LNCAP (cell line): ENCODE results near the gene PKP1.

Experiments
- TF ChIP-seq, protein P1 (sequence below): fragments of 450-650 bp; IDR thresholded peaks from 2 replicates; pipeline ENCODE4 v1.5.1; 2017; ENCODE audit warnings: mild to moderate bottlenecking

PKP1 gene

GRCh38 chr1:201354151-201354900 is 71.0 kb downstream of the PKP1 start:
- TF ChIP-seq, protein P1, sequence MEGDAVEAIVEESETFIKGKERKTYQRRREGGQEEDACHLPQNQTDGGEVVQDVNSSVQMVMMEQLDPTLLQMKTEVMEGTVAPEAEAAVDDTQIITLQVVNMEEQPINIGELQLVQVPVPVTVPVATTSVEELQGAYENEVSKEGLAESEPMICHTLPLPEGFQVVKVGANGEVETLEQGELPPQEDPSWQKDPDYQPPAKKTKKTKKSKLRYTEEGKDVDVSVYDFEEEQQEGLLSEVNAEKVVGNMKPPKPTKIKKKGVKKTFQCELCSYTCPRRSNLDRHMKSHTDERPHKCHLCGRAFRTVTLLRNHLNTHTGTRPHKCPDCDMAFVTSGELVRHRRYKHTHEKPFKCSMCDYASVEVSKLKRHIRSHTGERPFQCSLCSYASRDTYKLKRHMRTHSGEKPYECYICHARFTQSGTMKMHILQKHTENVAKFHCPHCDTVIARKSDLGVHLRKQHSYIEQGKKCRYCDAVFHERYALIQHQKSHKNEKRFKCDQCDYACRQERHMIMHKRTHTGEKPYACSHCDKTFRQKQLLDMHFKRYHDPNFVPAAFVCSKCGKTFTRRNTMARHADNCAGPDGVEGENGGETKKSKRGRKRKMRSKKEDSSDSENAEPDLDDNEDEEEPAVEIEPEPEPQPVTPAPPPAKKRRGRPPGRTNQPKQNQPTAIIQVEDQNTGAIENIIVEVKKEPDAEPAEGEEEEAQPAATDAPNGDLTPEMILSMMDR = no peak

DNA sequence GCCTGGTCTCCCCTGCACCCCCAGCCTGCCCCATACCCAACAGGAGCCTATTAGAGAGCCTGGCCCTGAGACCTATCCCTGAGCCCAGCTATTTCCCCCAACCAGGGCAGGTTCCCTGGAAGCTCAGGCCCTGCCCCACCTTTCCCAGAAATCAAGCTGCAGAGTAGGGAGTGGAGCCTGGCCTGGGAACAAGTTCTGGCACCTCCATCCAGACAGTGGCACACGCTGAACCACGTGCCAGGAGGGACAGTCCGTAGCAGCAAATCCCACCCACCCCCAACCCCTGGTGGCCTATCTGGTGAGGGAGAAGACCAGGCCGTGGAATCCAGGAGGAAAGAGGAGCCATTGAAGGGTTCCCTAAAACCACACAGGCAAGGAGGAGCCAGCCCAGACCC is 71.6 kb downstream of the PKP1 start:
- TF ChIP-seq, protein P1 = no peak

- TF ChIP-seq, protein P1 = no peak
These were observed 72.2 kb downstream of the PKP1 start for GRCh38 chr1:201355471-201355870.

- TF ChIP-seq, protein P1 = no peak
These were observed 72.9 kb downstream of the PKP1 start for GRCh38 chr1:201356236-201356635.

GRCh38 chr1:201356701-201357100 is 73.4 kb downstream of the PKP1 start:
- TF ChIP-seq, protein P1 = no peak

DNA sequence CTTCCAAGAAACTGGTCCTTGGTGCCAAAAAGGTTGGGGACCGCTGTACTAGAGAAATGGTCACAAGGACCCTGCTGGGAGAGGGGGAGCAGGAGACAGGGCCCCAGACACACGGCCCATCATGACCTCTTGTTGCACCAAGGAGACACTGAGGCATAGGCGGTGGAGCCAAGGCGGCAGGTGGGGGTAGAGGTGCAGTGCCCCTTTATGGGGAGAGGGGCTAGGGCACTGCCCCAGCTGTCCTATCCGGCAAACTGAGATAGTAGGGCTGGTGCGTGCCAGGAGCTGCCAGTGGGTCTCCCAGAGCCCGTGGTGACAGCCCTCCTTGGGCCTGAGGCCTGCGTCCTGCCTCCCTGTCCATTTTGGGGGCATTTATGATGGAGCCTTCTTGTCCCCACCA is 73.9 kb downstream of the PKP1 start:
- TF ChIP-seq, protein P1 = no peak

GRCh38 chr1:201357636-201358348 is 74.5 kb downstream of the PKP1 start:
- TF ChIP-seq, protein P1 = no peak
